ENCODE data around the gene A3GALT2.

A3GALT2 gene

GRCh38 chr1:33349778-33350610 lies 29.1 kb upstream of the A3GALT2 start:
- peak; percentile 85 for DNase-seq

GRCh38 chr1:33349081-33349759 lies 28.3 kb upstream of the A3GALT2 start:
- DNase-seq: peak; percentile 64

- peak; percentile 57 for DNase-seq
These were observed 27.8 kb upstream of the A3GALT2 start for GRCh38 chr1:33348676-33349080.

- no peak for DNase-seq
These were observed 27.3 kb upstream of the A3GALT2 start for GRCh38 chr1:33348194-33348593.

- DNase-seq: no peak
These were observed 26.7 kb upstream of the A3GALT2 start for GRCh38 chr1:33347650-33347992.

- DNase-seq: peak; percentile 19
These were observed 26.2 kb upstream of the A3GALT2 start for GRCh38 chr1:33346927-33347649.

- no peak for DNase-seq
These were observed 25.6 kb upstream of the A3GALT2 start for GRCh38 chr1:33346533-33346926.

- DNase-seq: no peak
These were observed 24.1 kb upstream of the A3GALT2 start for GRCh38 chr1:33344896-33345560.

- DNase-seq: no peak
These were observed 22.6 kb upstream of the A3GALT2 start for GRCh38 chr1:33343539-33343938.

- no peak for DNase-seq
These were observed 21.3 kb upstream of the A3GALT2 start for GRCh38 chr1:33342041-33342723.

GRCh38 chr1:33341190-33341589 lies 20.3 kb upstream of the A3GALT2 start:
- no peak for DNase-seq

- no peak for DNase-seq
These were observed 18.5 kb upstream of the A3GALT2 start for GRCh38 chr1:33339413-33339812.

GRCh38 chr1:33338440-33339211 lies 17.7 kb upstream of the A3GALT2 start:
- DNase-seq: no peak

- DNase-seq: no peak
These were observed 17.1 kb upstream of the A3GALT2 start for GRCh38 chr1:33338048-33338439.

- DNase-seq: no peak
These were observed 16.5 kb upstream of the A3GALT2 start for GRCh38 chr1:33337441-33337840.

GRCh38 chr1:33336580-33336979 lies 15.7 kb upstream of the A3GALT2 start:
- no peak for DNase-seq

- no peak for DNase-seq
These were observed 14.1 kb upstream of the A3GALT2 start for GRCh38 chr1:33335020-33335419.

- no peak for DNase-seq
These were observed 13.2 kb upstream of the A3GALT2 start for GRCh38 chr1:33334081-33334552.

- no peak for DNase-seq
These were observed 12.0 kb upstream of the A3GALT2 start for GRCh38 chr1:33332881-33333280.

GRCh38 chr1:33332357-33332789 lies 11.5 kb upstream of the A3GALT2 start:
- DNase-seq: no peak
